Measurements from ENCODE around the gene PPP4R2.
A peak's percentile ranks its signal among the peaks of the same experiment; 100 is the strongest.

PPP4R2 gene

GRCh38 chr3:73070675-73071575 is 74.3 kb downstream of the PPP4R2 start:
- H3K4me3 ChIP-seq (replicated peaks; ENCODE audit: insufficient read depth, low read length), result no peak overlapping the region
- H3K27ac ChIP-seq (replicated peaks), result no peak overlapping the region
- H3K27me3 ChIP-seq (ENCODE audit: insufficient read depth, poor library complexity, severe bottlenecking), result no peaks in the 10 kb centered on the region
- peak; percentile 35 to 41 for DNase-seq (ENCODE audit: low read depth in 1 of 2, low spot score in 1 of 2)
- TF ChIP-seq GABPA (IDR thresholded peaks at IDR 0.05; ENCODE audit: low read depth) (no peak), POLR2AphosphoS5 (IDR thresholded peaks at IDR 0.05; ENCODE audit: low read depth) (peak; percentile 28; the same call in 1 of the 2 replicates)

DNA sequence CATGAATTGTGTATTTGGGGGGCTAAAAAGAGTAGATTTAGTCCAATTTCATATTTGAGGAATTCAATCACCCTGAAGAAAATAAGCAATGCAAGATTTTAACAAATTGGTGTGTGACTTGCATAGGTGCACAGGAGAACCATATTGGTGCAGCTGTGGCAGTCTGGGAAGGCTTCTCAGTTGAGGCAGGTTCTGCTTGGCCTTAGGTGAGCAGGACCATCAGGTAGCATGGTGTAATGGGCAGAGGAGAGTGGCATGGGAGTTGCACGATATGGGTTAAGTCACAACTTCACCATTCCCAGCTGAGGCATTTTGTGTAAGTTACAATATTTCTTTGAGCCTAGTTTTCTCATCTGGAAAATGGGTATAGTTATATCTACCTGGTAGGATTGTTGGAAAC is 75.3 kb downstream of the PPP4R2 start:
- Histone ChIP-seq H3K27ac (replicated peaks) (no peak overlapping the region), H3K4me3 (replicated peaks; ENCODE audit: insufficient read depth, low read length) (no peak overlapping the region), H3K27me3 (ENCODE audit: insufficient read depth, poor library complexity, severe bottlenecking) (no peaks in the 10 kb centered on the region)
- DNase-seq (ENCODE audit: low read depth in 1 of 2, low spot score in 1 of 2), result no peak
- no peak for TF ChIP-seq SPI1 (IDR thresholded peaks at IDR 0.05; ENCODE audit: borderline replicate concordance, low read depth)
- TF ChIP-seq, protein P1, sequence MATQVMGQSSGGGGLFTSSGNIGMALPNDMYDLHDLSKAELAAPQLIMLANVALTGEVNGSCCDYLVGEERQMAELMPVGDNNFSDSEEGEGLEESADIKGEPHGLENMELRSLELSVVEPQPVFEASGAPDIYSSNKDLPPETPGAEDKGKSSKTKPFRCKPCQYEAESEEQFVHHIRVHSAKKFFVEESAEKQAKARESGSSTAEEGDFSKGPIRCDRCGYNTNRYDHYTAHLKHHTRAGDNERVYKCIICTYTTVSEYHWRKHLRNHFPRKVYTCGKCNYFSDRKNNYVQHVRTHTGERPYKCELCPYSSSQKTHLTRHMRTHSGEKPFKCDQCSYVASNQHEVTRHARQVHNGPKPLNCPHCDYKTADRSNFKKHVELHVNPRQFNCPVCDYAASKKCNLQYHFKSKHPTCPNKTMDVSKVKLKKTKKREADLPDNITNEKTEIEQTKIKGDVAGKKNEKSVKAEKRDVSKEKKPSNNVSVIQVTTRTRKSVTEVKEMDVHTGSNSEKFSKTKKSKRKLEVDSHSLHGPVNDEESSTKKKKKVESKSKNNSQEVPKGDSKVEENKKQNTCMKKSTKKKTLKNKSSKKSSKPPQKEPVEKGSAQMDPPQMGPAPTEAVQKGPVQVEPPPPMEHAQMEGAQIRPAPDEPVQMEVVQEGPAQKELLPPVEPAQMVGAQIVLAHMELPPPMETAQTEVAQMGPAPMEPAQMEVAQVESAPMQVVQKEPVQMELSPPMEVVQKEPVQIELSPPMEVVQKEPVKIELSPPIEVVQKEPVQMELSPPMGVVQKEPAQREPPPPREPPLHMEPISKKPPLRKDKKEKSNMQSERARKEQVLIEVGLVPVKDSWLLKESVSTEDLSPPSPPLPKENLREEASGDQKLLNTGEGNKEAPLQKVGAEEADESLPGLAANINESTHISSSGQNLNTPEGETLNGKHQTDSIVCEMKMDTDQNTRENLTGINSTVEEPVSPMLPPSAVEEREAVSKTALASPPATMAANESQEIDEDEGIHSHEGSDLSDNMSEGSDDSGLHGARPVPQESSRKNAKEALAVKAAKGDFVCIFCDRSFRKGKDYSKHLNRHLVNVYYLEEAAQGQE (IDR thresholded peaks at IDR 0.05; ENCODE audit: insufficient replicate concordance, low read depth), result no peak
- no peak for TF ChIP-seq GABPA (IDR thresholded peaks at IDR 0.05; ENCODE audit: low read depth)
- TF ChIP-seq POLR2AphosphoS5 (IDR thresholded peaks at IDR 0.05; ENCODE audit: low read depth), result no peak
- no peak for TF ChIP-seq CTCF (IDR thresholded peaks at IDR 0.05; ENCODE audit: insufficient read depth, low read length)

- H3K27me3 ChIP-seq (ENCODE audit: insufficient read depth, poor library complexity, severe bottlenecking), result no peaks in the 10 kb centered on the region
- no peak overlapping the region for H3K27ac ChIP-seq (replicated peaks)
- DNase-seq (ENCODE audit: low read depth in 1 of 2, low spot score in 1 of 2), result peak; percentile 35 to 70
- no peak overlapping the region for H3K4me3 ChIP-seq (replicated peaks; ENCODE audit: insufficient read depth, low read length)
- TF ChIP-seq, protein P1 (IDR thresholded peaks at IDR 0.05; ENCODE audit: insufficient replicate concordance, low read depth), result no peak
- TF ChIP-seq SPI1 (IDR thresholded peaks at IDR 0.05; ENCODE audit: borderline replicate concordance, low read depth), result peak; percentile 73
- TF ChIP-seq CTCF (IDR thresholded peaks at IDR 0.05; ENCODE audit: insufficient read depth, low read length), result no peak
- no peak for TF ChIP-seq POLR2AphosphoS5 (IDR thresholded peaks at IDR 0.05; ENCODE audit: low read depth)
- TF ChIP-seq GABPA (IDR thresholded peaks at IDR 0.05; ENCODE audit: low read depth), result no peak
Observed at GRCh38 chr3:73072634-73073033, 76.0 kb downstream of the PPP4R2 start.

GRCh38 chr3:73073091-73073707 is 76.6 kb downstream of the PPP4R2 start:
- no peaks in the 10 kb centered on the region for H3K27me3 ChIP-seq (ENCODE audit: insufficient read depth, poor library complexity, severe bottlenecking)
- TF ChIP-seq GABPA (IDR thresholded peaks at IDR 0.05; ENCODE audit: low read depth), result no peak
- no peak for TF ChIP-seq SPI1 (IDR thresholded peaks at IDR 0.05; ENCODE audit: borderline replicate concordance, low read depth)
- no peak for TF ChIP-seq POLR2AphosphoS5 (IDR thresholded peaks at IDR 0.05; ENCODE audit: low read depth)
- no peak for TF ChIP-seq CTCF (IDR thresholded peaks at IDR 0.05; ENCODE audit: insufficient read depth, low read length)
- TF ChIP-seq, protein P1 (IDR thresholded peaks at IDR 0.05; ENCODE audit: insufficient replicate concordance, low read depth), result no peak
- no peak overlapping the region for H3K4me3 ChIP-seq (replicated peaks; ENCODE audit: insufficient read depth, low read length)
- DNase-seq (ENCODE audit: low read depth in 1 of 2, low spot score in 1 of 2), result no peak
- H3K27ac ChIP-seq (replicated peaks), result no peak overlapping the region
